Left lung (tissue), 10 donors: ENCODE results near the gene NR4A2. TPM values are rescaled to one million over a fixed set of nuclear protein-coding genes. Genes with fewer than 3 reads are reported as not detected.
A peak's percentile ranks its signal among the peaks of the same experiment; 100 is the strongest.

Experiments used
- ATAC-seq: fragments of 200-7000 bp; cut with Tn5 transposase; one replicate; pipeline ENCODE4 v1.9.1; 2020; ENCODE audit warnings: moderate library complexity
- DNase-seq, 4 donors: peaks; one replicate each; pipeline ENCODE4 v3.0.0-alpha.2; 2013 to 2020
- H3K27ac ChIP-seq, 2 donors: fragments of 200-600 bp; sonication (generic) in 1 of 2; one replicate each; pipeline versions ENCODE4 v1.5.0 to v1.8.0; 2020 to 2021
- H3K27me3 ChIP-seq, 2 donors: fragments of 200-600 bp; sonication (generic) in 1 of 2; one replicate each; pipeline versions ENCODE4 v1.5.0 to v1.8.0; 2020 to 2021
- H3K36me3 ChIP-seq, 2 donors: fragments of 200-600 bp; sonication (generic) in 1 of 2; one replicate each; pipeline versions ENCODE4 v1.5.0 to v1.8.0; 2020 to 2021
- H3K4me1 ChIP-seq, 2 donors: fragments of 200-600 bp; one replicate each; pipeline ENCODE4 v1.8.0; 2021
- H3K4me3 ChIP-seq, 2 donors: fragments of 200-600 bp; sonication (generic) in 1 of 2; one replicate each; pipeline versions ENCODE4 v1.5.0 to v1.8.0; 2020 to 2021; ENCODE audit warnings: mild to moderate bottlenecking in 1 of 2
- H3K9me3 ChIP-seq, 2 donors: fragments of 200-600 bp; sonication (generic) in 1 of 2; one replicate each; pipeline versions ENCODE4 v1.5.0 to v1.8.0; 2020 to 2021
- CTCF ChIP-seq, 2 donors: fragments of 200-600 bp; sonication (generic) in 1 of 2; IDR thresholded peaks; one replicate each; pipeline versions ENCODE4 v1.5.0 to v1.8.0; 2021; ENCODE audit warnings: antibody characterized with exemption in 2 of 2
- intact Hi-C, 2 donors: fragments of 100-400 bp; cut with DNase I; formaldehyde crosslinking; loops; one replicate each; pipeline versions ENCODE4 v1.11.2 to v1.14.2; 2022
- polyA plus RNA-seq, 6 donors: library from polyadenylated mRNA; unstranded; fragments of 120-200 nt; gene quantifications; one replicate each; pipeline ENCODE4 v1.2.1, GENCODE V29; 2013; ENCODE audit not compliant: insufficient read length in 6 of 6
- total RNA-seq, 2 donors: library from RNA; stranded (reverse); fragmentation: NEBNext Ultra II Directional; extraction: Animal tissue kit (Norgen Biotek cat#: 25700); gene quantifications; one replicate each; pipeline ENCODE4 v1.2.1, GENCODE V29; 2021
- donor health status: DM: no; HTN: yes; CAD: no.
- donor health status: DM: no; HTN: no; CAD: no.

NR4A2 gene
- total and polyA plus RNA-seq, 8 donors = 1.9 to 7.0 (median 4.0) TPM

GRCh38 chr2:156343096-156343939 lies 10.8 kb upstream of the NR4A2 start:
- Histone ChIP-seq H3K27me3 (no peaks in the 10 kb centered on the region), H3K4me1 (peaks cover 5 to 35% of the 10 kb centered on the region in 2 donors), H3K27ac (peak overlapping the region; percentile 99 to 100), H3K36me3 (no peaks in the 10 kb centered on the region), H3K9me3 (no peaks in the 10 kb centered on the region), H3K4me3 (peak overlapping the region; percentile 62 to 71)
- ATAC-seq (no peak), DNase-seq (no peak)
- intact Hi-C loops = loop anchor here in 1 of 2 donors (10.0 kb wide), 2 partner anchors 51 to 241 kb away; no protein-coding TSS in a partner anchor
- TF ChIP-seq CTCF (IDR thresholded peaks at IDR 0.05) = no peak

- Histone ChIP-seq H3K4me1 (peaks cover 5 to 35% of the 10 kb centered on the region in 2 donors), H3K27me3 (no peaks in the 10 kb centered on the region), H3K36me3 (no peaks in the 10 kb centered on the region), H3K4me3 (peak overlapping the region; percentile 71), H3K9me3 (no peaks in the 10 kb centered on the region), H3K27ac (peak overlapping the region; percentile 99 to 100)
- intact Hi-C loops = loop anchor here in 1 of 2 donors (10.0 kb wide), 2 partner anchors 52 to 242 kb away; no protein-coding TSS in a partner anchor
- ATAC-seq (peak; percentile 84), DNase-seq (peak; percentile 92 to 97 (median 96))
- TF ChIP-seq CTCF (IDR thresholded peaks at IDR 0.05) = peak in 1 of 2 donors; percentile 29
These were observed 10.0 kb upstream of the NR4A2 start for GRCh38 chr2:156342254-156343095.

- intact Hi-C loops = loop anchor here in 1 of 2 donors (10.0 kb wide), 2 partner anchors 53 to 243 kb away; no protein-coding TSS in a partner anchor
- Histone ChIP-seq H3K4me3 (peak overlapping the region; percentile 71), H3K27me3 (no peaks in the 10 kb centered on the region), H3K27ac (peak overlapping the region; percentile 99 to 100), H3K4me1 (peaks cover 5 to 35% of the 10 kb centered on the region in 2 donors), H3K36me3 (no peaks in the 10 kb centered on the region), H3K9me3 (no peaks in the 10 kb centered on the region)
- ATAC-seq (peak; percentile 86), DNase-seq (peak; percentile 88 to 95 (median 94))
- TF ChIP-seq CTCF (IDR thresholded peaks at IDR 0.05) = no peak
These were observed 9.1 kb upstream of the NR4A2 start for GRCh38 chr2:156341452-156342253.

- Histone ChIP-seq H3K27ac (peak overlapping the region; percentile 99 to 100), H3K27me3 (no peaks in the 10 kb centered on the region), H3K9me3 (no peaks in the 10 kb centered on the region), H3K4me3 (peak overlapping the region; percentile 71), H3K4me1 (peaks cover 5 to 37% of the 10 kb centered on the region in 2 donors), H3K36me3 (no peaks in the 10 kb centered on the region)
- intact Hi-C loops = loop anchor here in 1 of 2 donors (10.0 kb wide), 2 partner anchors 54 to 244 kb away; no protein-coding TSS in a partner anchor
- ATAC-seq = no peak
- no peak for TF ChIP-seq CTCF (IDR thresholded peaks at IDR 0.05)
- peak in 2 of 4 donors; percentile 53 to 66 for DNase-seq
These were observed 8.4 kb upstream of the NR4A2 start for GRCh38 chr2:156340804-156341451.
